ENCODE results near the gene SMKR1.

GRCh38 chr7:129457101-129457500, 45.2 kb upstream of the SMKR1 start:
- no peak for TF ChIP-seq EZH2 (IDR thresholded peaks at IDR 0.05; ENCODE audit: insufficient read depth, low read length)
- TF ChIP-seq, protein P1, sequence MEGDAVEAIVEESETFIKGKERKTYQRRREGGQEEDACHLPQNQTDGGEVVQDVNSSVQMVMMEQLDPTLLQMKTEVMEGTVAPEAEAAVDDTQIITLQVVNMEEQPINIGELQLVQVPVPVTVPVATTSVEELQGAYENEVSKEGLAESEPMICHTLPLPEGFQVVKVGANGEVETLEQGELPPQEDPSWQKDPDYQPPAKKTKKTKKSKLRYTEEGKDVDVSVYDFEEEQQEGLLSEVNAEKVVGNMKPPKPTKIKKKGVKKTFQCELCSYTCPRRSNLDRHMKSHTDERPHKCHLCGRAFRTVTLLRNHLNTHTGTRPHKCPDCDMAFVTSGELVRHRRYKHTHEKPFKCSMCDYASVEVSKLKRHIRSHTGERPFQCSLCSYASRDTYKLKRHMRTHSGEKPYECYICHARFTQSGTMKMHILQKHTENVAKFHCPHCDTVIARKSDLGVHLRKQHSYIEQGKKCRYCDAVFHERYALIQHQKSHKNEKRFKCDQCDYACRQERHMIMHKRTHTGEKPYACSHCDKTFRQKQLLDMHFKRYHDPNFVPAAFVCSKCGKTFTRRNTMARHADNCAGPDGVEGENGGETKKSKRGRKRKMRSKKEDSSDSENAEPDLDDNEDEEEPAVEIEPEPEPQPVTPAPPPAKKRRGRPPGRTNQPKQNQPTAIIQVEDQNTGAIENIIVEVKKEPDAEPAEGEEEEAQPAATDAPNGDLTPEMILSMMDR (IDR thresholded peaks at IDR 0.05; ENCODE audit: insufficient read depth, low read depth, low read length), result no peak
